Natural killer cell (primary cell): ENCODE data around the gene ITGA5. TPM values are rescaled to one million over a fixed set of nuclear protein-coding genes. Genes with fewer than 3 reads are reported as not detected.

Experiments used
- ATAC-seq, 3 donors: fragments of 150-1000 bp in 2 of 3; fragments of 200-7000 bp in 1 of 3; cut with Tn5 transposase; 1 replicate in 1 of 3; 2 replicates in 2 of 3; pipeline ENCODE4 v1.10.0; 2021; ENCODE audit warnings: mild to moderate bottlenecking in 2 of 3, moderate library complexity in 2 of 3
- DNase-seq, 2 donors: peaks; one replicate each; pipeline versions ENCODE4 v3.0.0 to v3.0.0-alpha.2; 2013 to 2021; ENCODE audit warnings: mixed read lengths in 1 of 2
- H3K27ac ChIP-seq: one replicate; pipeline ENCODE4 v1.5.1; 2013; ENCODE audit warnings: mild to moderate bottlenecking, low read length
- H3K27me3 ChIP-seq: one replicate; pipeline ENCODE4 v1.6.1; 2013; ENCODE audit warnings: low read length; ENCODE audit not compliant: control insufficient read depth, insufficient read depth
- H3K36me3 ChIP-seq: one replicate; pipeline ENCODE4 v1.6.1; 2013; ENCODE audit warnings: low read length; ENCODE audit not compliant: control insufficient read depth, insufficient read depth
- H3K4me1 ChIP-seq: one replicate; pipeline ENCODE4 v1.6.1; 2013; ENCODE audit warnings: low read length; ENCODE audit not compliant: control insufficient read depth, insufficient read depth
- H3K4me3 ChIP-seq: one replicate; pipeline ENCODE4 v1.5.1; 2013; ENCODE audit warnings: low read length
- H3K9me3 ChIP-seq: one replicate; pipeline ENCODE4 v1.6.1; 2013; ENCODE audit warnings: low read length; ENCODE audit not compliant: control insufficient read depth, insufficient read depth
- H3K27ac Mint-ChIP-seq, 2 donors: one replicate each; pipeline ENCODE4 v1.8.0; 2022; ENCODE audit warnings: mild to moderate bottlenecking in 2 of 2, mixed read lengths in 2 of 2, moderate library complexity in 1 of 2
- H3K27me3 Mint-ChIP-seq, 2 donors: one replicate each; pipeline ENCODE4 v1.8.0; 2022; ENCODE audit warnings: low read depth in 2 of 2, mixed read lengths in 2 of 2
- H3K36me3 Mint-ChIP-seq: one replicate; pipeline ENCODE4 v1.8.0; 2022; ENCODE audit warnings: mixed read lengths
- H3K4me1 Mint-ChIP-seq, 2 donors: one replicate each; pipeline ENCODE4 v1.8.0; 2022; ENCODE audit warnings: mixed read lengths in 2 of 2
- H3K4me3 Mint-ChIP-seq: one replicate; pipeline ENCODE4 v1.8.0; 2022; ENCODE audit warnings: mild to moderate bottlenecking, moderate library complexity, mixed read lengths
- H3K9me3 Mint-ChIP-seq, 2 donors: one replicate each; pipeline ENCODE4 v1.8.0; 2022; ENCODE audit warnings: mixed read lengths in 2 of 2
- WGBS: methylation state at CpG from one replicate; pipeline ENCODE4 v1.1.7; 2013; ENCODE audit warnings: missing lambda C conversion rate; ENCODE audit not compliant: insufficient coverage; 5-methylcytosine and 5-hydroxymethylcytosine counted together
- intact Hi-C: fragments of 100-400 bp; cut with micrococcal nuclease; formaldehyde crosslinking; loops from one replicate; pipeline ENCODE4 v1.14.2; 2022
- total RNA-seq, 4 donors: library from RNA; stranded (reverse); fragments of 120-200 nt in 1 of 4; gene quantifications; one replicate each; pipeline versions ENCODE4 v1.2.3 to v1.2.4, GENCODE V29; 2013 to 2022
- TF ChIP-seq, protein P1 (sequence below): fragments of 200-600 bp; IDR thresholded peaks from one replicate; pipeline ENCODE4 v1.8.0; 2022; ENCODE audit warnings: antibody characterized with exemption

Gene ITGA5
- total RNA-seq, 3 donors from 2014 or later (not counting 1 experiment from before 2014, with no cell fraction given) = 177 to 232 (median 207) TPM

- TF ChIP-seq, protein P1, sequence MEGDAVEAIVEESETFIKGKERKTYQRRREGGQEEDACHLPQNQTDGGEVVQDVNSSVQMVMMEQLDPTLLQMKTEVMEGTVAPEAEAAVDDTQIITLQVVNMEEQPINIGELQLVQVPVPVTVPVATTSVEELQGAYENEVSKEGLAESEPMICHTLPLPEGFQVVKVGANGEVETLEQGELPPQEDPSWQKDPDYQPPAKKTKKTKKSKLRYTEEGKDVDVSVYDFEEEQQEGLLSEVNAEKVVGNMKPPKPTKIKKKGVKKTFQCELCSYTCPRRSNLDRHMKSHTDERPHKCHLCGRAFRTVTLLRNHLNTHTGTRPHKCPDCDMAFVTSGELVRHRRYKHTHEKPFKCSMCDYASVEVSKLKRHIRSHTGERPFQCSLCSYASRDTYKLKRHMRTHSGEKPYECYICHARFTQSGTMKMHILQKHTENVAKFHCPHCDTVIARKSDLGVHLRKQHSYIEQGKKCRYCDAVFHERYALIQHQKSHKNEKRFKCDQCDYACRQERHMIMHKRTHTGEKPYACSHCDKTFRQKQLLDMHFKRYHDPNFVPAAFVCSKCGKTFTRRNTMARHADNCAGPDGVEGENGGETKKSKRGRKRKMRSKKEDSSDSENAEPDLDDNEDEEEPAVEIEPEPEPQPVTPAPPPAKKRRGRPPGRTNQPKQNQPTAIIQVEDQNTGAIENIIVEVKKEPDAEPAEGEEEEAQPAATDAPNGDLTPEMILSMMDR = no peak
- no peak for DNase-seq
- no peak overlapping the region for H3K4me3 Mint-ChIP-seq
- no peaks in the 10 kb centered on the region for H3K9me3 Mint-ChIP-seq
- no peaks in the 10 kb centered on the region for H3K9me3 ChIP-seq
- no peaks in the 10 kb centered on the region for H3K27me3 ChIP-seq
- intact Hi-C loops = no loop called here
- no peaks in the 10 kb centered on the region for H3K36me3 Mint-ChIP-seq
- H3K27ac Mint-ChIP-seq = peak overlapping the region; percentile 9 to 72
- H3K4me1 Mint-ChIP-seq = peaks cover 21 to 40% of the 10 kb centered on the region in 2 donors
- peaks cover 24% of the 10 kb centered on the region for H3K4me1 ChIP-seq
- H3K36me3 ChIP-seq = peaks cover 74% of the 10 kb centered on the region
- H3K4me3 ChIP-seq = no peak overlapping the region
- H3K27ac ChIP-seq = no peak overlapping the region
- 67% methylated on average over 1 of the region's 1 CpG for WGBS
- ATAC-seq = no peak
- no peaks in the 10 kb centered on the region for H3K27me3 Mint-ChIP-seq
Observed at GRCh38 chr12:54397157-54397556, 21.9 kb downstream of the ITGA5 start.

DNA sequence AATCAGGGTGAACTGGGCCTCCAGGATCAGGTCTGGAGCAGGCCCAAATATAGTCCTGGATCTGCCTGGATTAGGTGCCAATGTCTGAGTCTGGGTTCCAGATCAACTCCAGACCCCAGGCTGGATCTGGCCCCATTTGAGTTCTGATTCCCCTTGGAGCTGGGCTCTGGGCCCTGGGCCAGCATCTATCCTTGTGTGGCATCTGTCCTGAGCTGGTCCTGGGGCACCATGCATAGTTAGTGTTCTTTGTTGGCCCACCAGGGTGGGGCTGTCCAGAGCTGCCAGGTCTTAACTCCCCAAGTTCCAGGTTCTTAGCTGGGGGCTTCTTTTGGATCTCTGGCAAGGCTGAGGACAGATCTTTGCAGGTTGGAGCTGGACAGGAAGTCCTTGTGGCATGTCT is 23.5 kb downstream of the ITGA5 start:
- DNase-seq (no peak), ATAC-seq (no peak)
- Histone ChIP-seq H3K27me3 (no peaks in the 10 kb centered on the region), H3K36me3 (peaks cover 61% of the 10 kb centered on the region), H3K9me3 (no peaks in the 10 kb centered on the region), H3K27ac (no peak overlapping the region), H3K4me3 (no peak overlapping the region), H3K4me1 (peaks cover 39% of the 10 kb centered on the region)
- Mint-ChIP-seq H3K4me1 (peaks cover 27 to 55% of the 10 kb centered on the region in 2 donors), H3K27ac (no peak overlapping the region), H3K27me3 (no peaks in the 10 kb centered on the region), H3K4me3 (no peak overlapping the region), H3K9me3 (no peaks in the 10 kb centered on the region), H3K36me3 (no peaks in the 10 kb centered on the region)
- intact Hi-C loops = no loop called here
- TF ChIP-seq, protein P1 = no peak

GRCh38 chr12:54394986-54395385 is 24.1 kb downstream of the ITGA5 start:
- Histone ChIP-seq H3K4me1 (peaks cover 44% of the 10 kb centered on the region), H3K9me3 (no peaks in the 10 kb centered on the region), H3K27ac (no peak overlapping the region), H3K36me3 (peaks cover 55% of the 10 kb centered on the region), H3K27me3 (no peaks in the 10 kb centered on the region), H3K4me3 (no peak overlapping the region)
- no peaks in the 10 kb centered on the region for H3K36me3 Mint-ChIP-seq
- DNase-seq (no peak), ATAC-seq (no peak)
- H3K4me1 Mint-ChIP-seq = peaks cover 27 to 51% of the 10 kb centered on the region in 2 donors
- TF ChIP-seq, protein P1 = no peak
- H3K27ac Mint-ChIP-seq = peak overlapping the region in 1 of 2 donors; percentile 79
- H3K27me3 Mint-ChIP-seq = no peaks in the 10 kb centered on the region
- intact Hi-C loops = no loop called here
- WGBS = 97% methylated on average over 1 of the region's 1 CpG
- no peaks in the 10 kb centered on the region for H3K9me3 Mint-ChIP-seq
- no peak overlapping the region for H3K4me3 Mint-ChIP-seq

DNA sequence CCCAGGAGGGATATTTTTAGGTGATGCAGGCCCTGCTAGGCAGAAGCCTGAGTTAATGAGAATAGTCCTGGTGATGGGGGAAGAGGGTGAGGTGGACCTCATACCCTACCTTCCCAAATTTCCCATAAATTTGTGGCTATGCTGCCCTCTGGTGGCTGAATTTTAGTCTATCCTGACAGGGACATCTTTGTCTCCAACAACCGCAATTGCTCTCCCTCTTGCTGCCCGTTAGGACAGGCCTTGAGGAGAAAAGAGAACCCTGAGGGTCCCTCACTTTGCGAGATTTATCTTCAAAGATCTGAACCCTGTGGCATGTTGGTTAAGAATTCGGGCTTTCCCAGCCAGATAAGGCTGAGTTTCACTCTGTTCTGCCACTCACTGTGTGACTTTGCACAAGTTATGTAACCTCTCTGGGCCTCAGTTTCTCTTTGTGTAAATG is 24.8 kb downstream of the ITGA5 start:
- DNase-seq (peak in 1 of 2 donors; percentile 70), ATAC-seq (no peak)
- TF ChIP-seq, protein P1 = peak; percentile 66
- Histone ChIP-seq H3K4me1 (peaks cover 47% of the 10 kb centered on the region), H3K27me3 (no peaks in the 10 kb centered on the region), H3K27ac (no peak overlapping the region), H3K4me3 (no peak overlapping the region), H3K9me3 (no peaks in the 10 kb centered on the region), H3K36me3 (peaks cover 48% of the 10 kb centered on the region)
- Mint-ChIP-seq H3K4me1 (peaks cover 25 to 54% of the 10 kb centered on the region in 2 donors), H3K36me3 (no peaks in the 10 kb centered on the region), H3K27me3 (no peaks in the 10 kb centered on the region), H3K4me3 (peak overlapping the region; percentile 49), H3K27ac (peak overlapping the region; percentile 56 to 79), H3K9me3 (no peaks in the 10 kb centered on the region)
- intact Hi-C loops = no loop called here
- WGBS = 49% methylated on average over 4 of the region's 4 CpGs
